ENCODE results near the gene CMBL.
"Not testable (repeated sequence)": the region's sequence is repeated elsewhere in the genome, so short reads cannot be mapped to it uniquely, and the experiment has no call there.

The CMBL gene

DNA sequence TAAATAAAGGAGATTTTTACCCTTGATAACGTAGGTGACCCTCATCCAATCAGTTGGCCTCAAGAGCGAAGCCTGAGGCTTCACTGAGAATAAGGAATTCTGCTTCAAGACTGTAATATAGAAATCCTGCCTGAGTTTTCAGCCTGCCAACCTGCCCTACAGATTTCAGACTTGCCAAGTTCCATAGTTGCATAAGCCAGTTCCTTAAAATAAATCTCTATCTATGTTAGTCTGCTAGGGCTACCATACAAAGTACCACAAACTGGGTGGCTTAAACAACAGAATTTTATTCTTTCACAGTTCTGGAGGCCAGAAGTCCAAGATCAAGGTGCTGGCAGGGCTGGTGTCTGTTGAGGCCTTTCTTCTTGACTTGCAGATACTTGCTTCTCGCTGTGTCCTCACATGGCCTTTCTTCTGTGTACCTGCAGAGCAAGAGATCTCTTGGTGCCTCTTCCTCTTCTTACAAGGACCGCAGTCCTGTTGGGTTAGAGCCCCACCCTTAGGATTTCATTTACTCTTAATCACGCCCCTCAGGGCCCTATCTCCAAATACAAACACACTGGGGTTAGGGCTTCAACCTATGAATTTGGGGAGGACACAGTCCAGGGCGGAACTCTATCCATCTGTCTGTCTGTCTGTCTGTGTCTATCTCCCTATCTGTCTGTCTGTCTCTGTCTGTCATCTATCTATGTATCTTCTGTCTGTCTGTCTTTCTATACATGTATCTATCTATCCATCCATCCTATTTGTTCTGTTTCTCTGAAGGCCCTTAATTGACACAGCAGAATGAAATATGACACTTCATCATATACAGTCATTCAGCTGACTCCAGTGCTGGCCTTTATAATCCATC, 17.0 kb upstream of the CMBL start:
- no peaks in the 10 kb centered on the region for H3K9me3 Mint-ChIP-seq
- H3K27ac Mint-ChIP-seq: no peak overlapping the region
- no peaks in the 10 kb centered on the region for H3K27me3 Mint-ChIP-seq
- H3K4me1 Mint-ChIP-seq: no peaks in the 10 kb centered on the region
- DNase-seq (ENCODE audit: low spot score in 2 of 2) (no peak), ATAC-seq (ENCODE audit: low read depth) (no peak)
- no peak overlapping the region for H3K4me3 Mint-ChIP-seq
- no peaks in the 10 kb centered on the region for H3K36me3 Mint-ChIP-seq

GRCh38 chr5:10323588-10324488, 16.1 kb upstream of the CMBL start:
- H3K36me3 Mint-ChIP-seq: no peaks in the 10 kb centered on the region
- no peak overlapping the region for H3K27ac Mint-ChIP-seq
- H3K4me1 Mint-ChIP-seq: no peaks in the 10 kb centered on the region
- no peaks in the 10 kb centered on the region for H3K27me3 Mint-ChIP-seq
- DNase-seq (ENCODE audit: low spot score in 2 of 2): no peak
- H3K4me3 Mint-ChIP-seq: no peak overlapping the region
- H3K9me3 Mint-ChIP-seq: no peaks in the 10 kb centered on the region
- no peak for ATAC-seq (ENCODE audit: low read depth)

DNA sequence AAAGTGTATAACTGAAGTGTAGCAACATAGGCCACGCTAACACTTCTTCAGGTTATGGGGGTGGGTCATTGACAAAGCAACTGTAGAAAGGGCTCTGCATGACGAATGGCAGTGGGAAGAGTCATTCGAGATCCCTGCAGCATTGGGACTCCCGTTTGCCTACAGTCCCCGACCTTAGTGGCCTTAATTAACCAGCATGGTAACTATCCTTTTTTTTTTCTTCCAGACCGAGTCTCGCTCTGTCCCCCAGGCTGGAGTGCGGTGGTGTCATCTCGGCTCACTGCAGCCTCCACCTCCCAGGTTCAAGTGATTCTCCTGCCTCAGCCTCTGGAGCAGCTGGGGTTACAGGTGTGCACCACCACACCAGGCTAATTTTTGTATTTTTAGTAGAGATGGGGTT, 14.2 kb upstream of the CMBL start:
- H3K4me1 Mint-ChIP-seq: no peaks in the 10 kb centered on the region
- peaks cover 2% of the 10 kb centered on the region for H3K27me3 Mint-ChIP-seq
- no peak overlapping the region for H3K4me3 Mint-ChIP-seq
- no peak overlapping the region for H3K27ac Mint-ChIP-seq
- no peaks in the 10 kb centered on the region for H3K36me3 Mint-ChIP-seq
- no peaks in the 10 kb centered on the region for H3K9me3 Mint-ChIP-seq
- no peak for ATAC-seq (ENCODE audit: low read depth)
- no peak for DNase-seq (ENCODE audit: low spot score in 2 of 2)

DNA sequence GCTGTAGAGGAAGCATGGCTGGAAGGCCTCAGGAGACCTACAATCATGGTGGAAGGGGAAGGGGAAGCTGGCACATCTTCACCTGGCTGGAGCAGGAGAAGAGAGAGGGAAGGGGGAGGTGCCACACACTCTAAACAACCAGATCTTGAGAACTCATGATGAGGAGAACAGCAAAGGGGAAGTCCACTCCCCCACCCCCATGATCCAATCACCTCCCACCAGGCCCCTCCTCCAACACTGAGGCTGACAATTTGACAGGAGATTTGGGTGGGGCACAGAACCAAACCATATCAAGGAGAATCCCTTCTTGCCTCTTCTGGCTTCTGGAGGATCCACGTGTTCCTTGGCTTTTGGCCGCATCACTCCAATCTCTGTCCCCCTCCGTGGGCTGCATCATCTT, 13.1 kb upstream of the CMBL start:
- peaks cover 2% of the 10 kb centered on the region for H3K27me3 Mint-ChIP-seq
- no peak for ATAC-seq (ENCODE audit: low read depth)
- no peak overlapping the region for H3K27ac Mint-ChIP-seq
- no peak overlapping the region for H3K4me3 Mint-ChIP-seq
- H3K4me1 Mint-ChIP-seq: no peaks in the 10 kb centered on the region
- DNase-seq (ENCODE audit: low spot score in 2 of 2): no peak
- H3K36me3 Mint-ChIP-seq: no peaks in the 10 kb centered on the region
- H3K9me3 Mint-ChIP-seq: no peaks in the 10 kb centered on the region

GRCh38 chr5:10319202-10319851, 11.6 kb upstream of the CMBL start:
- no peak for DNase-seq (ENCODE audit: low spot score in 2 of 2)
- H3K4me3 Mint-ChIP-seq: no peak overlapping the region
- H3K27me3 Mint-ChIP-seq: peaks cover 2% of the 10 kb centered on the region
- H3K36me3 Mint-ChIP-seq: no peaks in the 10 kb centered on the region
- no peaks in the 10 kb centered on the region for H3K4me1 Mint-ChIP-seq
- no peak for ATAC-seq (ENCODE audit: low read depth)
- no peak overlapping the region for H3K27ac Mint-ChIP-seq
- H3K9me3 Mint-ChIP-seq: no peaks in the 10 kb centered on the region

DNA sequence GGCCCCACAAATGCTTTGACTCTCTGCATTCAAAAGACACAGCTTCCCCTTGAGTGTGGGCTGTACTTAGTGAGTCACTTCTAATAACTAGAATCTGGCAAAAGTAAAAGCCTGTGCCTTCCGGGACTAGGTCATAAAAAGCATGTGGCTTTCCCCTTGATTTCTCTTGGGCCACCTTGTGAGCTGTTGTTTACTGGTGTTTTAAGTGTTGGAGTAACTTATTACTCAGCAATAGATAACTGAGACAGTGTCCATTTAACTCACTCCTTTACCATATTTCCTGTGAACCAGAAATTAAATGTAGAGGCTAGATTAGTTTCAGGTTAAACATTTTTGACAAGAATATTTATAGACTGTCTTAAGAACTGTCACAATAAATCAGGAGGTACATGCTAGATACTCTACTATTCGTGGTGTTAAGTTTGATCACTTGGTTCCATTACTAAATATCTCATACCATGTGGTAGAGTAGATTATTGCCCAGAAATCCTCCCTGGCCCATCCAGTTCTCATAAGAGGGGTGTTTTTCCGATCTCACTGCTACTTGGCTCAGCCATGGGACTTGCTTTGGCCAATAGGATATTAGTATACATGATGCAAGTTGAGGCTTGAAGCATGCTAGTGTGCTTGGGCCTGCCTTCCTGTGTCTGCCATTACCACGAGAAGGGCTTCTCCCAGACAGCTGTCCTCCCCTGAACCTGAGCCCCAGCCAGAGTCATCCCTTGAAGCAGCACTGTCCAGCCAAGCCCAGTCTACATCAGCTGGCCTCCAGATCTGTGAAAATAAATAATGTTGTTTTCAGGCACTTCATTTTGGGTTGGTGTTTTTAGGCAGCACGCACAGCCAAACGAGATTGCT, 10.4 kb upstream of the CMBL start:
- Mint-ChIP-seq H3K4me3 (no peak overlapping the region), H3K27ac (no peak overlapping the region), H3K36me3 (no peaks in the 10 kb centered on the region), H3K4me1 (no peaks in the 10 kb centered on the region), H3K27me3 (peaks cover 2% of the 10 kb centered on the region), H3K9me3 (no peaks in the 10 kb centered on the region)
- ATAC-seq (ENCODE audit: low read depth) (no peak), DNase-seq (ENCODE audit: low spot score in 2 of 2) (no peak)

GRCh38 chr5:10315824-10316509, 8.3 kb upstream of the CMBL start:
- H3K9me3 Mint-ChIP-seq: no peaks in the 10 kb centered on the region
- H3K27me3 Mint-ChIP-seq: peaks cover 5% of the 10 kb centered on the region
- no peak overlapping the region for H3K27ac Mint-ChIP-seq
- H3K4me1 Mint-ChIP-seq: no peaks in the 10 kb centered on the region
- DNase-seq (ENCODE audit: low spot score in 2 of 2) (no peak), ATAC-seq (ENCODE audit: low read depth) (no peak)
- H3K4me3 Mint-ChIP-seq: no peak overlapping the region
- H3K36me3 Mint-ChIP-seq: no peaks in the 10 kb centered on the region

DNA sequence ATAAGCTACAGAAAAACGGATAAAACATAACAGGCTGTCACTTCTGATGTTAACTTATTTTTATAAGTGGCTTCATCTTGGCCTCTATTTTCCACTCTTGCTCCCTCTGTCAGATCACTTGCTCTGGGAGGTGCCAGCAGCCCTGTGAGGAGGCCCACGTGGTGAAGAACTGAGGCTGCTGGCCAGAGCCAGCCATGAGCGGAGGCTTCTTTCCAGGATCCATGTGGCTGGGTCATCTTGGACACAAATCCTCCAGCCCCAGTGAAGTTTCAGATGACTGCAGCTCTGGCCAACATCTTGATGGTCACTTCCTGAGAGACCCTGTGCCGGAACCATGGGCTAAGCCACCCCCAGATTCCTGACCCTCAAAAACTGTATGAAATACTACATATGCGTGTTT, 7.5 kb upstream of the CMBL start:
- peaks cover 5% of the 10 kb centered on the region for H3K27me3 Mint-ChIP-seq
- ATAC-seq (ENCODE audit: low read depth) (no peak), DNase-seq (ENCODE audit: low spot score in 2 of 2) (no peak)
- no peaks in the 10 kb centered on the region for H3K9me3 Mint-ChIP-seq
- H3K36me3 Mint-ChIP-seq: no peaks in the 10 kb centered on the region
- no peaks in the 10 kb centered on the region for H3K4me1 Mint-ChIP-seq
- no peak overlapping the region for H3K27ac Mint-ChIP-seq
- H3K4me3 Mint-ChIP-seq: no peak overlapping the region

- no peaks in the 10 kb centered on the region for H3K9me3 Mint-ChIP-seq
- peaks cover 2% of the 10 kb centered on the region for H3K36me3 Mint-ChIP-seq
- ATAC-seq (ENCODE audit: low read depth): no peak
- H3K4me1 Mint-ChIP-seq: peaks cover 7% of the 10 kb centered on the region
- H3K4me3 Mint-ChIP-seq: no peak overlapping the region
- no peak overlapping the region for H3K27ac Mint-ChIP-seq
- DNase-seq (ENCODE audit: low spot score in 2 of 2): no peak
- H3K27me3 Mint-ChIP-seq: peaks cover 16% of the 10 kb centered on the region
Observed at GRCh38 chr5:10311595-10312425, 4.1 kb upstream of the CMBL start.

DNA sequence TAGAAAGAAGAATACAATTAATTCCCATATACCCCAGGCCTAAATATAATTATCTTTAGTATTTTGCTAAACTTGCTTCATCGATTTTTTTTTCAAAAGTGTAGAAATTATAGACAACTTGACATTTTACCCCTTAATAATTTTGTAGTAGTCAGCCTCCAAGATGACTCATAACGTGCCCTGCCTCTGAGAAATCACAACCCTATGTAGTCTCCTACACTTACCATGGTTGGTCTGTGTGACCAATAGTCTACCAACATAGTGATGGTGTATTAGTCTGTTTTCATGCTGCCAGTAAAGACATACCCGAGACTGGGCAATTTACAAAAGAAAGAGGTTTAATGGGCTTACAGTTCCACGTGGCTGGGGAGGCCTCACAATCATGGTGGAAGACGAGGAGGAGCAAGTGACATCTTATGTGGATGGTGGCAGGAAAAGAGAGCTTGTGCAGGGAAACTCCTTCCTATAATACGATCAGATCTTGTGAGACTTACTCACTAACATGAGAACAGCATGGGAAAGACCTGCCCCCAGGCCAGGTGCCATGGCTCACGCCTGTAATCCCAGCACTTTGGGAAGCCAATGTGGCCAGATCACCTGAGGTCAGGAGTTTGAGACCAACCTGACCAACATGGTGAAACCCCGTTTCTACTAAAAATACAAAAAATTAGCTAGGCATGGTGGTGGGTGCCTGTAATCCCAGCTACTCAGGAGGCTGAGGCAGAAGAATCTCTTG, 3.3 kb upstream of the CMBL start:
- not testable (repeated sequence) for DNase-seq (ENCODE audit: low spot score in 2 of 2); H3K36me3 Mint-ChIP-seq; H3K27ac Mint-ChIP-seq; H3K4me3 Mint-ChIP-seq; H3K4me1 Mint-ChIP-seq; H3K9me3 Mint-ChIP-seq; ATAC-seq (ENCODE audit: low read depth)
- peaks cover 20% of the 10 kb centered on the region for H3K27me3 Mint-ChIP-seq

DNA sequence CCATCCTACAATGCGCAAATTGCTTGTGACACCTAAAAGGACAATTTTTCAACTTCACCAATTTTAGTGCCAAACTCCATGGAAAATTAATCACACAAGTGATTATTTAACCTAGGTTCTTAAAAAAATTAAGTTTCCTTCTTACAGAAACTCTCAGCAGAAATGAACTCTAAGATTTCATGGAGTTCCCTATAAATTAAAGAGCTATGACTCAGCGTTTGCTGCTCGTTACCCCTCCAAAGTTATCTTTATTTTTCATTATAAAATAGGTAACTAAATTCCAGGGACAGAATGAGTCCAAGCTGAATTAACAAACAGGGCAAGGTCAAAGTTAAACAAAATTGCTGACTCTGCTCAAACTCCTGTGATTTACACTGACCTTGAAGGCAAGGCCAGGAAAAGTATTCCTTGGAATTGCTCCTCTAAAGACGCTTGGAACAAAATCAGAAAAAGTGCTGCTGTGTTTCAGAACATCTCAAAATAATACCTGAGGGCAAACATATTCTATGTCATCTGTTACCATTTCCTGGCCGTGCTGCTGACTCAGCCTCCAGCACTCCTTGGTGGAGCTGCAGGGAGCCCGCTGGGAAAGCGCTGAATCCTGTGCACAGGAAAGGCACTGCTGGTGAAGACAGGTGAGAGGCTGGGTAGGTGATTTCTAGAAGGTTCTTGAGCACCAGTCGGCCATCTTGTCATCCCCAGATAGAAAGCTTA, 2.5 kb upstream of the CMBL start:
- H3K27me3 Mint-ChIP-seq: peaks cover 22% of the 10 kb centered on the region
- no peak overlapping the region for H3K4me3 Mint-ChIP-seq
- H3K27ac Mint-ChIP-seq: no peak overlapping the region
- no peak for DNase-seq (ENCODE audit: low spot score in 2 of 2)
- ATAC-seq (ENCODE audit: low read depth): no peak
- H3K9me3 Mint-ChIP-seq: no peaks in the 10 kb centered on the region
- peaks cover 7% of the 10 kb centered on the region for H3K4me1 Mint-ChIP-seq
- peaks cover 2% of the 10 kb centered on the region for H3K36me3 Mint-ChIP-seq

Data from memory B cell (primary cell).